Glutamatergic neuron (in vitro differentiated cells): Measurements from ENCODE around the gene HAPLN2. TPM values are rescaled to one million over a fixed set of nuclear protein-coding genes. Genes with fewer than 3 reads are reported as not detected.

Experiments used
- DNase-seq: peaks from one replicate; pipeline ENCODE4 v3.0.0; 2022
- H3K27ac Mint-ChIP-seq: one replicate; pipeline ENCODE4 v1.8.0; 2020; ENCODE audit warnings: mild to moderate bottlenecking, mixed read lengths, inconsistent platforms; ENCODE audit not compliant: unreplicated experiment
- H3K27me3 Mint-ChIP-seq: one replicate; pipeline ENCODE4 v1.8.0; 2020; ENCODE audit warnings: mild to moderate bottlenecking, moderate library complexity, mixed read lengths, inconsistent platforms; ENCODE audit not compliant: unreplicated experiment
- H3K36me3 Mint-ChIP-seq: one replicate; pipeline ENCODE4 v1.8.0; 2020; ENCODE audit warnings: mild to moderate bottlenecking, mixed read lengths, inconsistent platforms; ENCODE audit not compliant: unreplicated experiment
- H3K4me1 Mint-ChIP-seq: one replicate; pipeline ENCODE4 v1.8.0; 2020; ENCODE audit warnings: mild to moderate bottlenecking, low read depth, mixed read lengths, inconsistent platforms; ENCODE audit not compliant: unreplicated experiment
- H3K4me3 Mint-ChIP-seq: one replicate; pipeline ENCODE4 v1.8.0; 2020; ENCODE audit warnings: mild to moderate bottlenecking, mixed read lengths, inconsistent platforms; ENCODE audit not compliant: unreplicated experiment
- H3K9me3 Mint-ChIP-seq: one replicate; pipeline ENCODE4 v1.8.0; 2020; ENCODE audit warnings: mild to moderate bottlenecking, moderate library complexity, mixed read lengths, inconsistent platforms; ENCODE audit not compliant: unreplicated experiment
- CTCF ChIP-seq: fragments of 200-600 bp; sonication (generic); IDR thresholded peaks from one replicate; pipeline ENCODE4 v1.5.0; 2021; ENCODE audit not compliant: partially characterized antibody, unreplicated experiment
- total RNA-seq: library from RNA; stranded (reverse); fragmentation: NEBNext Ultra II Directional; extraction: Animal tissue kit (Norgen Biotek cat#: 25700); gene quantifications from one replicate; pipeline ENCODE4 v1.2.1, GENCODE V29; 2021; ENCODE audit not compliant: unreplicated experiment

HAPLN2 gene
- total RNA-seq, 1 donor from 2014 or later = 0.71 TPM

GRCh38 chr1:156594190-156594589 is 25.0 kb upstream of the HAPLN2 start:
- Mint-ChIP-seq H3K27ac (no peak overlapping the region), H3K27me3 (peaks cover 12% of the 10 kb centered on the region), H3K9me3 (peaks cover 7% of the 10 kb centered on the region), H3K4me1 (peaks cover 5% of the 10 kb centered on the region), H3K4me3 (no peak overlapping the region), H3K36me3 (no peaks in the 10 kb centered on the region)
- TF ChIP-seq CTCF = no peak
- DNase-seq = no peak

- peaks cover 5% of the 10 kb centered on the region for H3K4me1 Mint-ChIP-seq
- peaks cover 12% of the 10 kb centered on the region for H3K27me3 Mint-ChIP-seq
- peaks cover 7% of the 10 kb centered on the region for H3K9me3 Mint-ChIP-seq
- H3K27ac Mint-ChIP-seq = peak overlapping the region; percentile 57
- peak overlapping the region; percentile 53 for H3K4me3 Mint-ChIP-seq
- DNase-seq = no peak
- H3K36me3 Mint-ChIP-seq = no peaks in the 10 kb centered on the region
- TF ChIP-seq CTCF = no peak
Measured at GRCh38 chr1:156595016-156595415, 24.2 kb upstream of the HAPLN2 start.

GRCh38 chr1:156596426-156596825 is 22.8 kb upstream of the HAPLN2 start:
- Mint-ChIP-seq H3K4me1 (peaks cover 9% of the 10 kb centered on the region), H3K9me3 (peaks cover 11% of the 10 kb centered on the region), H3K4me3 (no peak overlapping the region), H3K27me3 (peaks cover 12% of the 10 kb centered on the region), H3K36me3 (no peaks in the 10 kb centered on the region), H3K27ac (no peak overlapping the region)
- DNase-seq = no peak
- no peak for TF ChIP-seq CTCF

- no peak for DNase-seq
- H3K9me3 Mint-ChIP-seq = peaks cover 9% of the 10 kb centered on the region
- no peak for TF ChIP-seq CTCF
- peaks cover 11% of the 10 kb centered on the region for H3K27me3 Mint-ChIP-seq
- H3K4me1 Mint-ChIP-seq = peaks cover 9% of the 10 kb centered on the region
- no peaks in the 10 kb centered on the region for H3K36me3 Mint-ChIP-seq
- no peak overlapping the region for H3K4me3 Mint-ChIP-seq
- H3K27ac Mint-ChIP-seq = no peak overlapping the region
Measured at GRCh38 chr1:156598125-156598524, 21.1 kb upstream of the HAPLN2 start.

- Mint-ChIP-seq H3K27me3 (peaks cover 11% of the 10 kb centered on the region), H3K36me3 (no peaks in the 10 kb centered on the region), H3K9me3 (peaks cover 9% of the 10 kb centered on the region), H3K4me3 (no peak overlapping the region), H3K4me1 (peaks cover 9% of the 10 kb centered on the region), H3K27ac (no peak overlapping the region)
- no peak for TF ChIP-seq CTCF
- no peak for DNase-seq
Measured at GRCh38 chr1:156598731-156599432, 20.3 kb upstream of the HAPLN2 start.
